HL-60 (cell line): ENCODE measurements around the gene PGGT1B.

Source experiments
- DNase-seq, 2 experiments: peaks; one replicate each; pipeline ENCODE4 v3.0.0-alpha.2; 2010 to 2020; ENCODE audit warnings: low read depth in 1 of 2, low spot score in 1 of 2
- H3K27ac ChIP-seq: fragments of 250-450 bp; sonication (Bioruptor Pico); replicated peaks from 2 replicates; pipeline ENCODE4 v1.5.1; 2020; ENCODE audit warnings: mild to moderate bottlenecking, moderate library complexity
- H3K27me3 ChIP-seq: fragments of 250-450 bp; sonication (Bioruptor Pico); 2 replicates; pipeline ENCODE4 v1.5.1; 2021; ENCODE audit warnings: mild to moderate bottlenecking, moderate library complexity; ENCODE audit not compliant: insufficient read depth, poor library complexity, severe bottlenecking
- H3K4me3 ChIP-seq: replicated peaks from 2 replicates; pipeline ENCODE4 v1.5.1; 2011; ENCODE audit warnings: mild to moderate bottlenecking, control low read depth, low read length; ENCODE audit not compliant: insufficient read depth
- GABPA ChIP-seq: IDR thresholded peaks from 2 replicates; pipeline ENCODE4 v1.6.1; 2012; ENCODE audit warnings: low read depth
- POLR2AphosphoS5 ChIP-seq: IDR thresholded peaks from 2 replicates; pipeline ENCODE4 v1.6.1; 2012; ENCODE audit warnings: low read depth
- SPI1 ChIP-seq: IDR thresholded peaks from 2 replicates; pipeline ENCODE4 v1.6.1; 2012; ENCODE audit warnings: low read depth, mild to moderate bottlenecking, borderline replicate concordance
- TF ChIP-seq, protein P1 (sequence below): IDR thresholded peaks from one replicate; pipeline ENCODE4 v1.5.1; 2011; ENCODE audit warnings: low read length, control low read depth, inconsistent platforms; ENCODE audit not compliant: insufficient read depth
- TF ChIP-seq, protein P2 (sequence below): IDR thresholded peaks from 2 replicates; pipeline ENCODE4 v1.6.1; 2012; ENCODE audit warnings: low read depth; ENCODE audit not compliant: insufficient replicate concordance

PGGT1B gene

DNA sequence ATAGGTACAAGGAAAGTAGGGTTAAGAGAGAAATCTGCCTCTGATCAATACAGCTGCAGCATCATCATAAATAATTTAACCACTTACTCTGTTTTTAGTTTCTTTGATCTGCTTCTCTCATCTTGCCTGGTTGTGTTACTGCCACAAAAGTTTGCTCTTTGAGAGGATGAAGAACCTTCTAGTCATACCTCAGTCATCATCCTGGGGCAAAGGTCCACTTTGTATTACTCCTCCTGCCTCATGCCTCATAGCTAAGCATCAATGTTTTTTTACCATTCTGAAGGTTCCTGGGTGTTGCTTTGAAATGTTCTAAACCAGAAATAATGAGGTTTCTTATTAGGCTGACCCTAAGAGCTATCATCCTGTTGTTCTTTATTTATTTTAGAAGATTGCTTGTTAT is 75.9 kb downstream of the PGGT1B start:
- TF ChIP-seq, protein P1, sequence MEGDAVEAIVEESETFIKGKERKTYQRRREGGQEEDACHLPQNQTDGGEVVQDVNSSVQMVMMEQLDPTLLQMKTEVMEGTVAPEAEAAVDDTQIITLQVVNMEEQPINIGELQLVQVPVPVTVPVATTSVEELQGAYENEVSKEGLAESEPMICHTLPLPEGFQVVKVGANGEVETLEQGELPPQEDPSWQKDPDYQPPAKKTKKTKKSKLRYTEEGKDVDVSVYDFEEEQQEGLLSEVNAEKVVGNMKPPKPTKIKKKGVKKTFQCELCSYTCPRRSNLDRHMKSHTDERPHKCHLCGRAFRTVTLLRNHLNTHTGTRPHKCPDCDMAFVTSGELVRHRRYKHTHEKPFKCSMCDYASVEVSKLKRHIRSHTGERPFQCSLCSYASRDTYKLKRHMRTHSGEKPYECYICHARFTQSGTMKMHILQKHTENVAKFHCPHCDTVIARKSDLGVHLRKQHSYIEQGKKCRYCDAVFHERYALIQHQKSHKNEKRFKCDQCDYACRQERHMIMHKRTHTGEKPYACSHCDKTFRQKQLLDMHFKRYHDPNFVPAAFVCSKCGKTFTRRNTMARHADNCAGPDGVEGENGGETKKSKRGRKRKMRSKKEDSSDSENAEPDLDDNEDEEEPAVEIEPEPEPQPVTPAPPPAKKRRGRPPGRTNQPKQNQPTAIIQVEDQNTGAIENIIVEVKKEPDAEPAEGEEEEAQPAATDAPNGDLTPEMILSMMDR, result no peak
- no peak for TF ChIP-seq SPI1
- TF ChIP-seq, protein P2, sequence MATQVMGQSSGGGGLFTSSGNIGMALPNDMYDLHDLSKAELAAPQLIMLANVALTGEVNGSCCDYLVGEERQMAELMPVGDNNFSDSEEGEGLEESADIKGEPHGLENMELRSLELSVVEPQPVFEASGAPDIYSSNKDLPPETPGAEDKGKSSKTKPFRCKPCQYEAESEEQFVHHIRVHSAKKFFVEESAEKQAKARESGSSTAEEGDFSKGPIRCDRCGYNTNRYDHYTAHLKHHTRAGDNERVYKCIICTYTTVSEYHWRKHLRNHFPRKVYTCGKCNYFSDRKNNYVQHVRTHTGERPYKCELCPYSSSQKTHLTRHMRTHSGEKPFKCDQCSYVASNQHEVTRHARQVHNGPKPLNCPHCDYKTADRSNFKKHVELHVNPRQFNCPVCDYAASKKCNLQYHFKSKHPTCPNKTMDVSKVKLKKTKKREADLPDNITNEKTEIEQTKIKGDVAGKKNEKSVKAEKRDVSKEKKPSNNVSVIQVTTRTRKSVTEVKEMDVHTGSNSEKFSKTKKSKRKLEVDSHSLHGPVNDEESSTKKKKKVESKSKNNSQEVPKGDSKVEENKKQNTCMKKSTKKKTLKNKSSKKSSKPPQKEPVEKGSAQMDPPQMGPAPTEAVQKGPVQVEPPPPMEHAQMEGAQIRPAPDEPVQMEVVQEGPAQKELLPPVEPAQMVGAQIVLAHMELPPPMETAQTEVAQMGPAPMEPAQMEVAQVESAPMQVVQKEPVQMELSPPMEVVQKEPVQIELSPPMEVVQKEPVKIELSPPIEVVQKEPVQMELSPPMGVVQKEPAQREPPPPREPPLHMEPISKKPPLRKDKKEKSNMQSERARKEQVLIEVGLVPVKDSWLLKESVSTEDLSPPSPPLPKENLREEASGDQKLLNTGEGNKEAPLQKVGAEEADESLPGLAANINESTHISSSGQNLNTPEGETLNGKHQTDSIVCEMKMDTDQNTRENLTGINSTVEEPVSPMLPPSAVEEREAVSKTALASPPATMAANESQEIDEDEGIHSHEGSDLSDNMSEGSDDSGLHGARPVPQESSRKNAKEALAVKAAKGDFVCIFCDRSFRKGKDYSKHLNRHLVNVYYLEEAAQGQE, result no peak
- no peak for TF ChIP-seq POLR2AphosphoS5
- TF ChIP-seq GABPA, result no peak
- DNase-seq, result no peak
- no peaks in the 10 kb centered on the region for H3K27me3 ChIP-seq
- no peak overlapping the region for H3K27ac ChIP-seq
- no peak overlapping the region for H3K4me3 ChIP-seq

DNA sequence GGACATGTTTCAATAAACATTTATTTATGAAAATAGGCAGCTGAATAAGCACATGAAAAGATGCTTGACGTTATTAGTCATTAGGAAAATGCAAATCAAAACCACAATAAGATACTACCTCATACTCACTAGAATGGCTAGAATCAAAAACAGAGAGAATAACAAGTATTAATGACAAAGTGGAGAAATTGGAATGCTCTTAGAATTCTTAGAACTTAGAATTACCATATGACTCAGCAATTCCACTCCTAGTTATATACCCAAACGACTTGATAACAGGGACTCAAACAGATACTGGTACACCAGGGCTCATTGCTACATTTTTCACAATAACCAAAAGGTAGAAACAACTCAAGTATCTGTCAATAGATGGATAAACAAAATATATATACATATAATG is 77.9 kb downstream of the PGGT1B start:
- no peak for TF ChIP-seq GABPA
- TF ChIP-seq, protein P2, result no peak
- TF ChIP-seq, protein P1, result no peak
- no peak for TF ChIP-seq SPI1
- no peak for TF ChIP-seq POLR2AphosphoS5
- no peak overlapping the region for H3K4me3 ChIP-seq
- no peak overlapping the region for H3K27ac ChIP-seq
- DNase-seq, result no peak
- no peaks in the 10 kb centered on the region for H3K27me3 ChIP-seq

DNA sequence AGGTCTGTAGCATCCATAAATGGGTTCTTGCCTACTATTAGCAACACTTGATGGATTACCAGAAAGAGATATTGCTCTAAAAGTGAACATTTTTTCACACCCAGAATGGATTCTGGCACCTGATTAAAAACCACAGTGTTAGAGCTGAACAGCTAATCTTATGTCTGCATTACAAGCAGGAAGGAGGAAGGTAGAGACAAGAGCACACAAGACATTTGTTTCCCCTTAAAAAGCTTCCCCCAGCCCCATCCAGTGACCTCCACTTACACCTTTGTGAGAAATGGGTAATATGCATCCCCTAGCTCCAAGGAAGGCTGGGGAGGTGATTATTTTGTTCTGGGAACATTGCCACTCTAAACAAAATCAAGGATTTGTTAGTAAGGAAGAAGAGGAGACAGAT is 80.9 kb downstream of the PGGT1B start:
- no peaks in the 10 kb centered on the region for H3K27me3 ChIP-seq
- DNase-seq, result no peak
- no peak overlapping the region for H3K27ac ChIP-seq
- H3K4me3 ChIP-seq, result no peak overlapping the region
- no peak for TF ChIP-seq GABPA
- TF ChIP-seq, protein P2, result no peak
- TF ChIP-seq, protein P1, result no peak
- no peak for TF ChIP-seq SPI1
- TF ChIP-seq POLR2AphosphoS5, result no peak
